ENCODE data around the gene SEPTIN8. TPM values are rescaled to one million over a fixed set of nuclear protein-coding genes. Genes with fewer than 3 reads are reported as not detected.

The SEPTIN8 gene
- total and polyA plus RNA-seq, 12 donors: 11.3 to 41.8 (median 30.4) TPM

DNA sequence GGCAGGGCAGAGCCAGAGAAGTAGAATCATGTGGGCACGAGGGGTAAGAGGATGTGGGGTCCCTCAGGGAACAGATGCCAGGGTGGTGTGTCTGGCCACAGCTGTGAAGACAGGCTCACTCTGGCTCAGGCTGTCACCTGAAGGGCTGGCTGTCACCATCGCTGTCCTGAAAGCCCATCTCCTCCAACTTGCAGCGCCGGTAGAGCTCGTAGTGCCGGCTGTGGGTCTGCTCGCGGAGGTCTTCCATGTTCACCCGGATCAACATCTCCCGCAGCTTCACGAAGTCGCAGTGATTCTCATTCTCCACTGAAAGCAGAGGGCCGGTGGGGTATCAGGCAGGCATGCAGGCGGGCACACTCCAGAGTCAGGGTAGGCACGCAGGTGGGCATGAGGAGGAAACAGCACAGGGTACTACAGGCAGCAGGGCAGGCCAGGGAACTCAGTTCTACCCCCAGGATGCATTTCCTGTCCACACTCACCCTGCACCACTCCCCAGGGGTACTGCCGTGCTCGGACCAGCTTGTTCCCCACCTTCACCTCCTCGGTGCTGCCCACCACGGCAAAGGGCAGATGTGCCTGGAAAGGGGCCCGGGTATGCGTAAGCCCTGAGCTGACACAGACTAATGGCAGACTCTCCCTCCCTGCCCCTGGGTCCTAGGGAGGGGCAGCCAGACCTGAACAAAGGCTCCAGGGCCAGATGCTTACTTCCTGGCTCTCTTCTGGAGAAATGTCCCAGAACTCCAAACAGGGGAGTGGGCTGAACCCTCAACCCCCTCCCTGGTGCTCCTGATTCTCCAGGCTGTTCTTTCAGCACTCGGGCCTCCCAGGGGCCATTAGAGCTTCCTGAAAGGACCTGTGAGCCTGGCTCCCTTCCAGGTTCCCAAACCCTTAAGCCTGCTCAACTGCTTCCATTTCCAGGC lies 15.5 kb downstream of the SEPTIN8 start:
- intact Hi-C loops (cut with DNase I): no loop called here
- Histone ChIP-seq H3K27ac (no peak overlapping the region), H3K4me3 (no peak overlapping the region), H3K27me3 (no peaks in the 10 kb centered on the region), H3K9me3 (no peaks in the 10 kb centered on the region), H3K4me1 (peaks cover 0 to 19% (median 11%) of the 10 kb centered on the region in 9 donors), H3K36me3 (peaks cover 0 to 89% (median 70%) of the 10 kb centered on the region in 9 donors)
- TF ChIP-seq, protein P1, sequence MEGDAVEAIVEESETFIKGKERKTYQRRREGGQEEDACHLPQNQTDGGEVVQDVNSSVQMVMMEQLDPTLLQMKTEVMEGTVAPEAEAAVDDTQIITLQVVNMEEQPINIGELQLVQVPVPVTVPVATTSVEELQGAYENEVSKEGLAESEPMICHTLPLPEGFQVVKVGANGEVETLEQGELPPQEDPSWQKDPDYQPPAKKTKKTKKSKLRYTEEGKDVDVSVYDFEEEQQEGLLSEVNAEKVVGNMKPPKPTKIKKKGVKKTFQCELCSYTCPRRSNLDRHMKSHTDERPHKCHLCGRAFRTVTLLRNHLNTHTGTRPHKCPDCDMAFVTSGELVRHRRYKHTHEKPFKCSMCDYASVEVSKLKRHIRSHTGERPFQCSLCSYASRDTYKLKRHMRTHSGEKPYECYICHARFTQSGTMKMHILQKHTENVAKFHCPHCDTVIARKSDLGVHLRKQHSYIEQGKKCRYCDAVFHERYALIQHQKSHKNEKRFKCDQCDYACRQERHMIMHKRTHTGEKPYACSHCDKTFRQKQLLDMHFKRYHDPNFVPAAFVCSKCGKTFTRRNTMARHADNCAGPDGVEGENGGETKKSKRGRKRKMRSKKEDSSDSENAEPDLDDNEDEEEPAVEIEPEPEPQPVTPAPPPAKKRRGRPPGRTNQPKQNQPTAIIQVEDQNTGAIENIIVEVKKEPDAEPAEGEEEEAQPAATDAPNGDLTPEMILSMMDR (IDR thresholded peaks at IDR 0.05): no peak
- DNase-seq (no peak), ATAC-seq (no peak)
- 91 to 95% methylated on average over 22 of the region's 22 CpGs for WGBS, 2 donors

DNA sequence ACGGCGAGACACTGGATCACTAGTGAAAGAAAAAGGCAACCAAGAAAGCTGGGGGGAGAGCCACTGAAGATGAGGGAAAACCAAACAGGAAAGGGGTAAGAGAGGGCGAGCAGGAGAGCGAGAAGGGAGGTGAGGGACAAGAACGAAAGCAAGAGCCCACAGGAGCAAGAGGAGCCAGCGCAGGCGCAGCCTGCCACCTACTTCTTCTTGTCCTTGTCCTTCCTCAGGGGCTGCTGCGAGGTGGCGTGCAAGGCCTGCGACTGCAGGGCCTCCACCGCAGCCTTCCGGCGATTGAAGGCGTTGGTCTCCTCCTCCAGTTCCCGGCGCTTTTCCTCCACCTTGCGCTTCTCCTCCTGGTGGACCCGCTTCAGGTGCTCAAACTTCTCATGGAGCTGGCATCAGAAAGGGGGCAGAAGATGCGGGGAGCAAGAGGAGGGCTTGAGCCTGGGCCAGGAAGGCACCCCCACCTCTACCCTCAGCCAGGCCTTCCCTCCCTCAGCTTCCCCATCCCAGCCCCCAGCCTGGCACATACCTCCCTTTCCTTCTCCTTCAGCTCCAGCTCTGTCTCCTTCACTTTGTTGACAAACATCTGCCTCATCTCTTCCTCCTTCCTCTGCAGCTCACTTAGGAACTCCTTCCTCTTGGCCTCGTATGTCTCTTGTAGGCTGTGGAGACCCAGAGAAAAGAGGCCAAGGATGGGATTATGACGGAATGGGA lies 16.3 kb downstream of the SEPTIN8 start:
- WGBS, 2 donors: 96 to 98% methylated on average over 21 of the region's 21 CpGs
- intact Hi-C loops (cut with DNase I): no loop called here
- ATAC-seq (no peak), DNase-seq (no peak)
- H3K27ac ChIP-seq: no peak overlapping the region
- H3K4me1 ChIP-seq: peaks cover 0 to 11% (median 4%) of the 10 kb centered on the region in 9 donors
- H3K9me3 ChIP-seq: no peaks in the 10 kb centered on the region
- H3K4me3 ChIP-seq: no peak overlapping the region
- no peaks in the 10 kb centered on the region for H3K27me3 ChIP-seq
- TF ChIP-seq, protein P1 (IDR thresholded peaks at IDR 0.05): no peak
- H3K36me3 ChIP-seq: peaks cover 0 to 95% (median 70%) of the 10 kb centered on the region in 9 donors

DNA sequence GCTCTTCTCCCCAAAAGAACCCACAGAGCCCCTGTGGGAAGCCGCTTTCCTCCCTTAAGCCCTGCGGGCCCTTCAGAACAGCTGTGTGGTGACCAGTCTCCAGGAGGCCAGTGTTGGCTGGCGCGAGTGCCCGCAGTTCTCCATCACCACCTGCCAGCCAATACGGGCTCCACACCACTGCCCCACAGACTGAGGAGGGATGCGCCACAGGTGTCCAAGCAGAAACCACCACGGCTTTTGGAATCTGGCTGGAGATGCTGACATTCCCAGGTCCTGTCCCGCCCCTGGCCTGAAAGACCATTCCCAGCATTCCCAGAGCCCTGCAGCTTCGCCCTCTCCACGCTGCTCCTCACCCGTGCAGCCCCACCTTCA lies 17.0 kb downstream of the SEPTIN8 start:
- DNase-seq (no peak), ATAC-seq (no peak)
- 95% methylated on average over 12 of the region's 12 CpGs for WGBS, 2 donors

More for the DNA sequence above, 17.0 kb downstream of the SEPTIN8 start:
- no peak overlapping the region for H3K4me3 ChIP-seq
- H3K27ac ChIP-seq: no peak overlapping the region
- no peaks in the 10 kb centered on the region for H3K9me3 ChIP-seq
- TF ChIP-seq, protein P1 (IDR thresholded peaks at IDR 0.05): no peak
- H3K36me3 ChIP-seq: peaks cover 0 to 97% (median 68%) of the 10 kb centered on the region in 9 donors
- H3K4me1 ChIP-seq: peaks cover 0 to 4% (median 0%) of the 10 kb centered on the region in 9 donors
- no peaks in the 10 kb centered on the region for H3K27me3 ChIP-seq
- intact Hi-C loops (cut with DNase I): no loop called here

All from heart right ventricle (tissue), 16 donors.